ENCODE measurements around the gene CYP4A11.
"Not testable (repeated sequence)": the region's sequence is repeated elsewhere in the genome, so short reads cannot be mapped to it uniquely, and the experiment has no call there.

The CYP4A11 gene

DNA sequence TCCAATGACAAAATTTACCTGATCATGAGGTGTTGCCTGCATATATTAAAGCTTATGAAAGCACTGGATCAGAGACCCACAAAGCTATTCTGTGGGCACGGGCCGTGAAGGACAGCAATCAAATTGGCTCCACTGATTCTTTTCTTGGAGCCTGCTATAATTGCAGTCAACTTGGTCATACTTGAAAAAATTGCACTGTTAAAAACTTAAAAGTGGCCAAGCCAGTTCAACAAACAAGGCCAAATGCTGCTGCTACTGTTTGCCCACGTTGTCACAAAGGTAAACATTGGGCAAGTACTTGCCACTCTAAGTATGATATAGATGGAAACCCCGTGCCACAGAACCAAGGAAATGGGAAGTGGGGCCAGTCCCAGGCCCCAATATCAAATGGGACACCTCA, 37.8 kb downstream of the CYP4A11 start:
- no peak for DNase-seq

DNA sequence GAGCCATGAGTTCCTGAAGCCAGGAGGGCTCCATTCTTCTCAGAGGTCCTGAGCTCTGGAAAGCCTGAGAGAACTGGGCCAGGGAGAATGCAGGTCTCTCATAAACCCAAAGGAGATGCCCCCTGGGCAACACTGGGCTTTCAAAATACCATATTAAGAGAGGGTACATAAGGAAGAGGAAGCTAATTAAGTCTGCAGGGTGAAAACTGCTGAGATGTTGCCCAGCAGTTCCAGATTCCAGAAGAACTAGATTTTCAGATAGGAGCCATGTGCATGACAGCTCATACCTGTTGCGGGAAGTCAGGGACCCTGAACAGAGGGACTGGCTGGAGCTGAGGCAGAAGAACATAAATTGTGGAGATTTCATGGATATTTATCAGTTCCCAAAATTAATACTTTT, 40.9 kb downstream of the CYP4A11 start:
- no peak for DNase-seq

DNA sequence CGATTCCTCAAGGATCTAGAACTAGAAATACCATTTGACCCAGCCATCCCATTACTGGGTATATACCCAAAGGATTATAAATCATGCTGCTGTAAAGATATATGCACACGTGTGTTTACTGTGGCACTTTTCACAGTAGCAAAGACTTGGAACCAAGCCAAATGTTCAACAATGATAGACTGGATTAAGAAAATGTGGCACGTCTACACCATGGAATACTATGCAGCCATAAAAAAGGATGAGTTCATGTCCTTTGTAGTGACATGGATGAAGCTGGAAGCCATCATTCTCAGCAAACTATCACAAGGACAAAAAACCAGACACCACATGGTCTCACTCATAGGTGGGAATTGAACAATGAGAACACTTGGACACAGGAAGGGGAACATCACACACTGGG, 59.6 kb downstream of the CYP4A11 start:
- DNase-seq: not testable (repeated sequence)
